ENCODE results near the gene GLI3. TPM values are rescaled to one million over a fixed set of nuclear protein-coding genes. Genes with fewer than 3 reads are reported as not detected.

Gene GLI3
- total and polyA plus RNA-seq, 2 of the 8 experiments (the other 6 are each of a cell fraction or from before 2014, with no cell fraction given), result 8.0 to 31.1 TPM

DNA sequence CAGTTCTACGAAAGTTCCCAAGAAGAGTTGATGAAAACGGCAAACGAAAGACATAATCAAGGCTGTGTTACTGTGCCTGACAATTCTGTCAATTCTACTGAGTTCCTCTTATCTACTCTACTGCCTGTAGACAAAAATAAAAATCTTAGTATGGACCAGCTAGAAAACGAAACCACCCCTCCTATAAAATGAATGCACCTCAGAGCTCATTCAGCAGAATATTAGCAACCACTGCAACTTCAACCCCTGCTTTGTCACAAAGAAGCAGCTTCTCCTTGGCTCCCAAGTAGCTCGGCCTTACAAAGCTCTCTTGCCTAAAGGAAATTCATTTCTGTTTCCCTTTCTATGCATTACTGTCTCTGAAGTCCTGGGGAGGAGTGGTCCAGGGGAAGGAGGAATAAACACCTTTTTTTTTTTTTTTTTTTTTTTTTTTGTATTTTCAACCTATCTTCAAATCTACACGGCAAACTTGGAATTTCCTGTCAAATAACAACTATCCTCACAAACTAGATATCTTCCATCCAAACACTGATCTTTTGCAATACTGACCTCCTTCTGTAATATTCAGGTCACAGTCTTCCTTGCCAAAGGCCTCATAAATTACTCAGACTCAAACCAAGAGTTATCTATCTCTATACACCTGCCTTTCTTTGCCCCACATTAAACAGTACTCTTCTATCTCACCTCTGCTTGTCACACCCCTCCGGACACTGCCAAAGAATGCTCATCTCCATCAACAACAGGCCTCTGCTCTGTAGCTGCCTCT is 74.3 kb downstream of the GLI3 start:
- Histone ChIP-seq H4K5ac (ENCODE audit: insufficient read length, low read depth, low read length) (no peak overlapping the region), H3K56ac (replicated peaks; ENCODE audit: insufficient read length, low read depth, low read length) (no peak overlapping the region), H2AK5ac (ENCODE audit: low read depth, low read length) (no peak overlapping the region), H4K20me1 (replicated peaks in 1 of 2; ENCODE audit: control insufficient read depth in 1 of 2, insufficient read depth in 2 of 2, low read length in 2 of 2) (peaks cover 0 to 2% of the 10 kb centered on the region in 2 experiments), H3K4me1 (replicated peaks in 1 of 4; ENCODE audit: control insufficient read depth in 3 of 4, insufficient read depth in 4 of 4, low read length in 3 of 4) (peaks cover 0 to 4% (median 0%) of the 10 kb centered on the region in 4 experiments; a peak in 1 of 7 replicates), H3K79me2 (ENCODE audit: control insufficient read depth in 1 of 2, insufficient read depth in 2 of 2, low read length in 2 of 2) (no peaks in the 10 kb centered on the region; a peak in 1 of 4 replicates), H3K79me1 (ENCODE audit: low read depth, low read length) (no peaks in the 10 kb centered on the region), H4K91ac (replicated peaks; ENCODE audit: insufficient read length, low read length) (no peak overlapping the region), H3K9me3 (ENCODE audit: insufficient read depth in 2 of 2, low read depth in 1 of 2, low read length in 1 of 2) (no peaks in the 10 kb centered on the region), H3K4me3 (ENCODE audit: extremely low read depth in 1 of 4, insufficient read depth in 2 of 4, low read depth in 3 of 4, low read length in 4 of 4) (no peak overlapping the region), H2BK20ac (ENCODE audit: low read length) (no peak overlapping the region), H3K23ac (ENCODE audit: insufficient read length) (no peak overlapping the region), H2BK120ac (replicated peaks; ENCODE audit: low read depth, low read length) (no peak overlapping the region), H2BK12ac (ENCODE audit: low read depth, low read length) (no peak overlapping the region), H4K8ac (ENCODE audit: extremely low read depth, insufficient read depth, low read length) (no peak overlapping the region), H3K14ac (ENCODE audit: insufficient read length) (no peak overlapping the region), H3K4me2 (ENCODE audit: insufficient read depth in 1 of 2, low read depth in 2 of 2, low read length in 2 of 2) (no peak overlapping the region), H2BK15ac (ENCODE audit: low read length) (no peak overlapping the region), H3K4ac (replicated peaks; ENCODE audit: insufficient read length, low read depth, low read length) (no peak overlapping the region), H3K9ac (replicated peaks in 1 of 4; ENCODE audit: extremely low read depth in 1 of 4, low read depth in 3 of 4, low read length in 3 of 4) (no peak overlapping the region), H3K36me3 (ENCODE audit: control insufficient read depth in 2 of 4, insufficient read depth in 4 of 4, low read length in 3 of 4) (no peaks in the 10 kb centered on the region), H3K18ac (ENCODE audit: extremely low read depth, low read length) (no peak overlapping the region), H2AFZ (ENCODE audit: low read length) (no peak overlapping the region), H3K23me2 (ENCODE audit: low read depth, low read length) (no peaks in the 10 kb centered on the region), H3K27ac (ENCODE audit: low read depth, low read length) (no peak overlapping the region), H3K27me3 (replicated peaks in 1 of 4; ENCODE audit: control insufficient read depth in 3 of 4, extremely low read depth in 1 of 4, insufficient read depth in 3 of 4, low read length in 3 of 4) (no peaks in the 10 kb centered on the region), H2BK5ac (ENCODE audit: low read depth, low read length) (no peak overlapping the region)
- POLR2A ChIA-PET (ENCODE audit: partially characterized antibody), result no interaction called here
- FAIRE-seq (no peak), DNase-seq (ENCODE audit: low read depth in 1 of 2, low spot score in 2 of 2) (no peak)
- CTCF ChIA-PET (ENCODE audit: partially characterized antibody), result no interaction called here
- 87% methylated on average over 7 of the region's 7 CpGs; no CpG with 5 or more reads in 1 of the 2 experiments for WGBS, 2 experiments (ENCODE audit: extremely low coverage in 1 of 2, insufficient coverage in 1 of 2, insufficient read length in 1 of 2, insufficient replicate concordance in 2 of 2, low coverage in 1 of 2, low lambda C conversion rate in 2 of 2, missing lambda C conversion rate in 1 of 2)
- TF ChIP-seq HDAC2 (IDR thresholded peaks at IDR 0.05; ENCODE audit: borderline replicate concordance in 1 of 2, low read depth in 2 of 2, low read length in 2 of 2), result no peak
- no peak for TF ChIP-seq BACH1 (IDR thresholded peaks at IDR 0.05; ENCODE audit: low read length)
- TF ChIP-seq SP1 (IDR thresholded peaks at IDR 0.05; ENCODE audit: low read depth, low read length), result no peak
- TF ChIP-seq CEBPB (IDR thresholded peaks at IDR 0.05; ENCODE audit: low read depth, low read length), result no peak
- no peak for TF ChIP-seq NRF1 (IDR thresholded peaks at IDR 0.05; ENCODE audit: low read depth, low read length)
- TF ChIP-seq SIN3A (conservative IDR thresholded peaks at IDR 0.05 in 1 of 2, IDR thresholded peaks at IDR 0.05 in 1 of 2; ENCODE audit: low read depth in 1 of 2, low read length in 2 of 2), result no peak
- no peak for TF ChIP-seq KDM5A (IDR thresholded peaks at IDR 0.05; ENCODE audit: low read length)
- TF ChIP-seq CBX8 (IDR thresholded peaks at IDR 0.05; ENCODE audit: borderline replicate concordance, low read depth, low read length), result no peak
- TF ChIP-seq SP4 (IDR thresholded peaks at IDR 0.05; ENCODE audit: low read length), result no peak
- no peak for TF ChIP-seq JUND (IDR thresholded peaks at IDR 0.05; ENCODE audit: low read length)
- TF ChIP-seq EP300 (IDR thresholded peaks at IDR 0.05; ENCODE audit: borderline replicate concordance in 1 of 2, low read depth in 2 of 2, low read length in 2 of 2), result no peak
- TF ChIP-seq, protein P1, sequence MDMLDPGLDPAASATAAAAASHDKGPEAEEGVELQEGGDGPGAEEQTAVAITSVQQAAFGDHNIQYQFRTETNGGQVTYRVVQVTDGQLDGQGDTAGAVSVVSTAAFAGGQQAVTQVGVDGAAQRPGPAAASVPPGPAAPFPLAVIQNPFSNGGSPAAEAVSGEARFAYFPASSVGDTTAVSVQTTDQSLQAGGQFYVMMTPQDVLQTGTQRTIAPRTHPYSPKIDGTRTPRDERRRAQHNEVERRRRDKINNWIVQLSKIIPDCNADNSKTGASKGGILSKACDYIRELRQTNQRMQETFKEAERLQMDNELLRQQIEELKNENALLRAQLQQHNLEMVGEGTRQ (IDR thresholded peaks at IDR 0.05; ENCODE audit: low read length), result no peak
